GM10266 (cell line): ENCODE data around the gene SNX25.
"Not testable (repeated sequence)": the region's sequence is repeated elsewhere in the genome, so short reads cannot be mapped to it uniquely, and the experiment has no call there.

Experiments
- DNase-seq: peaks from one replicate; pipeline ENCODE4 v3.0.0; 2012; ENCODE audit errors: extremely low spot score
- CTCF ChIP-seq: IDR thresholded peaks from 2 replicates; pipeline ENCODE4 v1.5.1; 2012; ENCODE audit warnings: mild to moderate bottlenecking, low read depth; ENCODE audit not compliant: control insufficient read depth, insufficient read depth; ENCODE audit errors: missing control alignments

The SNX25 gene

GRCh38 chr4:185183622-185184281 lies 25.6 kb upstream of the SNX25 start:
- DNase-seq: peak; percentile 45
- TF ChIP-seq CTCF: peak; percentile 77

GRCh38 chr4:185186769-185187168 lies 22.6 kb upstream of the SNX25 start:
- DNase-seq: no peak
- no peak for TF ChIP-seq CTCF

- no peak for DNase-seq
- TF ChIP-seq CTCF: no peak
These were observed 19.6 kb upstream of the SNX25 start for GRCh38 chr4:185189606-185190305.

GRCh38 chr4:185190306-185190856 lies 19.0 kb upstream of the SNX25 start:
- no peak for TF ChIP-seq CTCF
- no peak for DNase-seq

GRCh38 chr4:185192059-185192458 lies 17.3 kb upstream of the SNX25 start:
- DNase-seq: no peak
- TF ChIP-seq CTCF: no peak

- DNase-seq: no peak
- no peak for TF ChIP-seq CTCF
These were observed 14.2 kb upstream of the SNX25 start for GRCh38 chr4:185194924-185195888.

- DNase-seq: no peak
These were observed 13.0 kb upstream of the SNX25 start for GRCh38 chr4:185196437-185196836.

GRCh38 chr4:185198189-185198588 lies 11.2 kb upstream of the SNX25 start:
- DNase-seq: not testable (repeated sequence)

More at GRCh38 chr4:185196437-185196836, 13.0 kb upstream of the SNX25 start:
- no peak for TF ChIP-seq CTCF
